HG02840 (cell line): Measurements from ENCODE around the gene OR8B3.
"Not testable (repeated sequence)": the region's sequence is repeated elsewhere in the genome, so short reads cannot be mapped to it uniquely, and the experiment has no call there.

Source experiments
- ATAC-seq: cut with Tn5 transposase; IDR thresholded peaks from one replicate; pipeline ENCODE4 v1.9.1; 2021; ENCODE audit warnings: mild to moderate bottlenecking, moderate library complexity, moderate number of reproducible peaks; ENCODE audit not compliant: unreplicated experiment, low FRiP score

OR8B3 gene, protein sequence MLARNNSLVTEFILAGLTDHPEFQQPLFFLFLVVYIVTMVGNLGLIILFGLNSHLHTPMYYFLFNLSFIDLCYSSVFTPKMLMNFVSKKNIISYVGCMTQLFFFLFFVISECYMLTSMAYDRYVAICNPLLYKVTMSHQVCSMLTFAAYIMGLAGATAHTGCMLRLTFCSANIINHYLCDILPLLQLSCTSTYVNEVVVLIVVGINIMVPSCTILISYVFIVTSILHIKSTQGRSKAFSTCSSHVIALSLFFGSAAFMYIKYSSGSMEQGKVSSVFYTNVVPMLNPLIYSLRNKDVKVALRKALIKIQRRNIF

DNA sequence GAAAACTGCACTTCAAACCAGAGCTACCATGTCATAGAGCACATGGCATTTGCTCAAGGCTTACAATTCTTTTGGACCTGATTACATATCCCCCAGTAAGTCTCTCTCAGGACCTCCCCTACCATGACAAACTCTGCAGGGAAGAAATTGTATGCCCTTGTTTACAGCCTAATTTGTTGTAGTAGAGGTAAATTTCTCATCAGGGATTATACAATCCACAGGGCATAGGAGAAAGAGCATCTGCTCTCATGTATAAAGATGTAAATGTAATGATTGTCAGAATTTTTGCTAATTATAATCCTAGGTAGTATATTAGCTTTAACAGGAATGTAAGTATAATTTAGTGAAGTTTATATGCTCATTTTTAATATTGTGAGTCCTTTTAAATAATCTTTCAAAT is at the start of gene OR8B3:
Gene OR8B3, minus strand, starts transcription at position 101 of the 400 bp plus-strand sequence. CDS start 1,673 bp downstream, outside the sequence.
- no peak for ATAC-seq

- ATAC-seq: no peak
Measured at GRCh38 chr11:124446916-124447315, 48.1 kb upstream of the OR8B3 start.

GRCh38 chr11:124445646-124446150 is 46.9 kb upstream of the OR8B3 start, which contains the start of gene OR8B8:
Gene OR8B8 (minus strand): TSS chr11:124445696. CDS start chr11:124441085, 4,611 bp downstream.
- ATAC-seq: no peak

GRCh38 chr11:124442847-124443246 is 44.0 kb upstream of the OR8B3 start:
- ATAC-seq: no peak

- no peak for ATAC-seq
Measured at GRCh38 chr11:124442442-124442841, 43.6 kb upstream of the OR8B3 start.

DNA sequence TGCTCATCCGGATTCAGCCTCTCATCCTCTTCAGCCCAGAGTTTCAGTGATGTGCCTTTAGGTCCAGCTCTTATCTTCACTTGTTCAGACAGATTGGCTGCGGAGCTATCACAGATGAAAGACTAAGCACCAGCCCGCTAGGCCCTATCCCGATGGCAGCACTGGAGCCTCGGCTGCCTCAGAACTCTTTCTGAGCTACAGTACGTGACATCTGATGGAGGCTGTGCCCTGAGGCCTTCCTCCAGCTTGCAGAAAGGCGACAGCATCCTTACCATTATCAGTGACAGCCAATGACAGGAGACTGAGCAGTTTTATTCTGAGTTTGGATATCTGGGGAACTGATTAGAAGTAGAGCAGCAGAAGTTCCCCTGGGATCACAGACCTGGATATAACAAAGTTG is 42.7 kb upstream of the OR8B3 start:
- ATAC-seq: no peak

DNA sequence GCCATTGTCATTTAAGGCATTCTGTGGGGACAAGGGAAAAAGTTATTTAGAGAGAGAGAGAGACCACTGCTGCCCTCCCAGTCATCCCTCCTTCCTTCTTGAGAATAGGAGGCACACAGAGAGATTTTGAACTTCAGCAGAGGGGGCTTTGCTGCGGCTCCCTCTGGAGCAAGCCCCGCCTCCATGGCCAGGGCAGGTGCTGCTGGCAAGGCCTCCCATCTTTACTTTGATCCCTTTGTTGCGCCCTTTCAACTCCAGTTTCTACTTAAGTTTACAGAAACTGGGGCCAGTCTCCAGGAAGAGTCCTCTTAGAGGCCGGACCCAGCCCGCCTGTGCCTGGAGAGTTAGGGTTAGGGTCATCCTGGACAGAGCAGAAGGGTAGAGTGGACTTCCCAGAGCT is 42.3 kb upstream of the OR8B3 start:
- ATAC-seq: no peak

GRCh38 chr11:124440608-124441007 is 41.8 kb upstream of the OR8B3 start:
- ATAC-seq: no peak

DNA sequence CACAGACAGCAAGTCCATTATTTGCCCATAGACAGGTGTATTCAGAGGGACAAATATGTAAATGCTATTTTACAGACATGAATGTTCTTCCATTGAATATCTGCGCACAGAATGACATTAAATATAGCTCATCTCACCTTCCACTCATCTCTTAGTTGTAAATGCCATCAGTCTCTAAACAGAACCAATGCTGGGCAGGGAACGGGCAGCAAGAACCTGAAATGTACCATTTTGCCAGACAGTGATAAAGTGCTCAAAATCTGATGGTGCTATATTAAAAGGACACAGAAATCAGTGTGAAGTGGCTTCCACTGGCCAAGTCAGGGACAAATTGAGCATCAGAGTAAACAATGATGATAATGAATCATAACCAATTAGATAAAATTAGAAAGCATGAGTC is 35.9 kb upstream of the OR8B3 start:
- no peak for ATAC-seq

- ATAC-seq: no peak
Measured at GRCh38 chr11:124429599-124429998, 30.8 kb upstream of the OR8B3 start.

DNA sequence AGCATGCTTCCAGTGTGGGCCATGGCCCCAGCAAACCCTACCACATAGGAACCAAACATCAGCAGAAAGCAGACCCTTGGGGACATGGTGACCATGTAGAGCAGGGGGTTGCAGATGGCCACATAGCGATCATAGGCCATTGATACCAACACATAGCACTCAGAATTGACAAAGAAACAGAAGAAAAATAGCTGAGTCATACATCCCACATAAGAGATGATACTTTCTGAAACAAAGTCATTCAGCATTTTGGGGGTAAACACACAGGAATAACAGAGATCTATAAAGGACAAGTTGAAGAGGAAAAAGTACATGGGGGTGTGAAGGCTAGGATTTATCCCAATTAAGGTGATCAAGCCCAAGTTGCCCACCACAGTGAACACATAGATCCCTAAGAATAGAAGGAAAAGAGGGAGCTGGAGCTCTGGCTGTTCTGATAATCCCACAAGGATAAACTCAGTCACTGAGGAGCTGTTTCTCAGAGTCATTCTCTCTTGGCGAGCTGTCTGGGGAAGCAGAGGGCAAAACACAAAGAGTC is 25.6 kb upstream of the OR8B3 start, which contains the start of gene OR8B4:
Gene OR8B4, minus strand, starts transcription at position 488 of the 538 bp plus-strand sequence. Its CDS starts 0 bp downstream, at position 488.
- no peak for ATAC-seq

DNA sequence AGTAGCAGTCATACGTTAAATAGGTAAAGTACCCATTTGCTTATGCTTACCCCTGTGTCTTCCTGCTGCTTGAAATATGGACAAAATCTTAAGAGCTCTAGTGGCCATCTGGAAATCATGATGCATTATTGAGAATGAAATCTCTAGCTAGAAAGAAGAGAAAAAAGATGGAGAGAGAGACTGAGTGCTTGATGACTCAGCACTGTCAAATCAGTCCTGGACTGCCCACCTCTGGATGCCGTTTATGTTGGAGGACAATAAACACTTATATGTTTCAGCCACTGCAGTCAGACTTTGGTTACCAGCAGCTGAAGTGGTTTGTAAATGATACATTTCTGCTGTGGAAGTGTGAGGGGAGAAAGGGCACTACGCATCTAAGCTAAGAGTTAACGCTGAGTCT is 22.2 kb upstream of the OR8B3 start:
- no peak for ATAC-seq

DNA sequence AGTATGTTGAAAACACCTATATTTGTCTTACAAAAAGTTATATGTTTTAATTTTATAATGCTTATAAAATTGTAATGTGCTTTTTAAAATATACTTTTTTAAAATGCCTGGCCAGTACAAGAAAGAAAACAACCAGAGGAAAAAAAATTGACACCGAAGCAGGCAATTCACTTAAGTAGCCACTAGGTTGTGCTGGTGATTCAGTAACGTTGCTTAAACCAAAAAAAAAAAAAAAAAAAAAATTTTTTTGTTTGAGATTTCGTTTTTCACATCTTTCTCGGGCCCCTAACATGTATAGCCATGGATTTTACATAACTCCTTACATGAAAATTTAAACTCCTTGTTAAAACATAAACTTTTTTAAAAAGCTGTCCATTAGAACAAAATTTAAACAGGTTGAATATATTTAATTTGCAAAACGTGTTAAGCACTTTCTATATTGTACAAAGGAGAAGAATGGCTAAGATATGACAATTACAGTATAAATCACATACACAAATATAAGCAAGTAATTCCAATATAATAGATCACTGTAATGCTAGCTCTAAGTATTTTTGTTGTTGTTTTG is 16.6 kb upstream of the OR8B3 start:
- ATAC-seq: no peak

DNA sequence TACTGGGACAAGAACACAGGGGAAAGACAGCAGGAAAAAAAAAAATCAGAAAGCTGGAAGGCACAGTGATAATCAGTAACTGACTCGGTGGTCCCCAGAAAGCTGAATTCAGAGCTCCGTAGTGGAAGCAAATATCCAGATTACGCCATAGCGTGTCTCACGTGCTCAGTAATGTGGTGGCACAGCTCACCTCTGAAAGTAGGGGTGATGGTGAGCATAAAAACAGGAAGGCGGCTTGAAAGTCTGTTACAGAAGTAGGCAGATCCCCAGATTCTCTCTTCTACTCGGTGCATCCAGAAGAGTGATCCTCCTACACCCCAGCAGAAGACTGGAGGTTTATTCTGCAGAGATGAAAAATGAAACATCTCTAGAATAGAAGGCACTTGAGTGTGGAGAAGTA is 11.1 kb upstream of the OR8B3 start:
- no peak for ATAC-seq

- no peak for ATAC-seq
Measured at GRCh38 chr11:124405581-124405980, 6.8 kb upstream of the OR8B3 start.

DNA sequence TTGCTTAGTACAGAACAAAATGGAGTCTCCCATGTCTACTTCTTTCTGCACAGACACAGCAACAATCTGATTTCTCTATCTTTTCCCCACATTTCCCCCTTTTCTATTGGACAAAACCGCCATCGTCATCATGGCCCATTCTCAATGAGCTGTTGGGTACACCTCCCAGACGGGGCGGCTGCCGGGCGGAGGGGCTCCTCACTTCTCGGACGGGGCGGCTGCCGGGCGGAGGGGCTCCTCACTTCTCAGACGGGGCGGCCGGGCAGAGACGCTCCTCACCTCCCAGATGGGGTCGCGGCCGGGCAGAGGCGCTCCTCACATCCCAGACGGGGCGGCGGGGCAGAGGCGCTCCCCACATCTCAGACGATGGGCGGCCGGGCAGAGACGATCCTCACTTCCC is 4.4 kb upstream of the OR8B3 start:
- ATAC-seq: not testable (repeated sequence)

GRCh38 chr11:124402326-124402922 is 3.6 kb upstream of the OR8B3 start:
- peak; percentile 67 for ATAC-seq

GRCh38 chr11:124396847-124397246 is 2.0 kb downstream of the OR8B3 start:
- ATAC-seq: not testable (repeated sequence)

DNA sequence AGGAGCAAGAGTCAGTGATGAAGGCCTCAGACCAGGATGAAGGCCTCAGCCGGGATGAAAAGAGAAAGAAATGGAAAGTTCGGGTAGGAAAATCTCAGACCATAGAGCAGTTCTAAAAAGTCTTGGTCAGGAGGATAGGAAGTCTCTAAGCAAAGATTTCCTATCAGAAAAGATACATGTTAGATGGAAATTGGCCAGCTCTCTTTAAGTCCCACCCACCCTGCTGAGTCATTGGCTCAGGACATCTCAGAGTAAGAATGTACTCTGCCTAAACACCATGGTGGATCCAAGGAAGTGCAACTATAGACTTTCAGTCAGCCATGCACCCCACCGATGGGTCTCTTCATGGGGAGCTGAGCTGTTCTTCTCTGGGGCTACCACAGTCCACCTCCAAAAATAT is 4.4 kb downstream of the OR8B3 start:
- no peak for ATAC-seq

GRCh38 chr11:124384399-124384798 is 14.4 kb downstream of the OR8B3 start, which contains the start of gene OR8B2:
Gene OR8B2 (minus strand): TSS chr11:124384499. CDS start chr11:124383343, 1,156 bp downstream.
- ATAC-seq: no peak

DNA sequence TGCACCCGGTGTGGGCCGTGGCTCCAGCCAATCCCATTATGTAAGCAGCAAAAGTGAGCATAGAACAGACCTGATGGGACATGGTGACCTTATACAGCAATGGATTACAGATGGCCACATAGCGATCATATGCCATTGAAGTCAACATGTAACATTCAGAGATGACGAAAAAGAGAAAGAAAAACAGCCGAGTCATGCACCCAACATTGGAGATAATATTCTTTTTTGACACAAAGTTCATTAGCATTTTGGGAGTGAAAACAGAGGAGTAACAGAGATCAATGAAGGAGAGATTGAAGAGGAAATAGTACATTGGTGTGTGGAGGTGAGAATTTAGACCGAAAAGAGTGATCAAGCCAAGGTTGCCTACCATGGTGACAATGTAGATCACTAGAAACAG is 16.0 kb downstream of the OR8B3 start:
- not testable (repeated sequence) for ATAC-seq
